GM18873 (cell line): ENCODE results near the gene CNN2.

Experiments
- ATAC-seq: cut with Tn5 transposase; IDR thresholded peaks from one replicate; pipeline ENCODE4 v1.9.1; 2021; ENCODE audit warnings: mild to moderate bottlenecking, moderate library complexity, moderate number of reproducible peaks; ENCODE audit not compliant: unreplicated experiment, low FRiP score

CNN2 gene

DNA sequence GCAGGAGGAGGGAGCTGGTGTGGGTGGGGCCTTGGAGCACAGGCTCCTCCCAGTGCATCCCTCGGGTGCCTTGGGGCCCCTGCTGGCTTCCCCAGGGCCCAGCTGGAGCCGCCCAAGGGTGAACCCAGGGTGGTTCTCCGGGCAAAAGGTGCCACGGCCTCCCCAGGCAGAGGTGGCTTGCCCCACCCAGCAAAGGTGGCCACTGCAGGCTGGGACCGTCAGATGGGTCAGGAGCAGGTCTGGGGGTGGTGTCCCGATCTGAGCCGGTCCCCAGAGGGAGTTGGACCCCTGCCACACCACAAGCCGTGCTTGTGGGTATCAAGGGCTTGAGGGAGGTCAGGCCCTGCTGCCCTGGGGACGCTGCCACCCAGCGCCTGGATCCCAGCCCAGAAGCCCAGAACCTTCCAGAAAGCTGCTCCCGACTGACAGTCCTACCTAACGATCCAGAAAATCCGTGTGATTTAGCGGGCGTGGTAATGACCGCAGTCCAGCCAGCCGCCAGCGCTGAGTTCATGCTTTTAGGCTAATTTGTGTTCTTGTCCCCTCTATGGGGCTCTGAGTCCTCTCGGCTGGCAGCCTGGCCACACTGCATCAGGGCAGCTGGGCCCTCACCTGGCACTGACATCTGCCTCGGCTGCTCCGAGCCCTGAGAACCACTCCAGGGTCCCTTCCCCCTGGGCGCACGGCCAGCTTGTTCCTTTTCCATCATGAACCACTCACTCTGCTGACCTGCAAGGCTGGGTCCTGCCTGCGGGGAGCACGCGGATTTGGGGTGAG is 31.2 kb upstream of the CNN2 start:
- ATAC-seq: no peak

DNA sequence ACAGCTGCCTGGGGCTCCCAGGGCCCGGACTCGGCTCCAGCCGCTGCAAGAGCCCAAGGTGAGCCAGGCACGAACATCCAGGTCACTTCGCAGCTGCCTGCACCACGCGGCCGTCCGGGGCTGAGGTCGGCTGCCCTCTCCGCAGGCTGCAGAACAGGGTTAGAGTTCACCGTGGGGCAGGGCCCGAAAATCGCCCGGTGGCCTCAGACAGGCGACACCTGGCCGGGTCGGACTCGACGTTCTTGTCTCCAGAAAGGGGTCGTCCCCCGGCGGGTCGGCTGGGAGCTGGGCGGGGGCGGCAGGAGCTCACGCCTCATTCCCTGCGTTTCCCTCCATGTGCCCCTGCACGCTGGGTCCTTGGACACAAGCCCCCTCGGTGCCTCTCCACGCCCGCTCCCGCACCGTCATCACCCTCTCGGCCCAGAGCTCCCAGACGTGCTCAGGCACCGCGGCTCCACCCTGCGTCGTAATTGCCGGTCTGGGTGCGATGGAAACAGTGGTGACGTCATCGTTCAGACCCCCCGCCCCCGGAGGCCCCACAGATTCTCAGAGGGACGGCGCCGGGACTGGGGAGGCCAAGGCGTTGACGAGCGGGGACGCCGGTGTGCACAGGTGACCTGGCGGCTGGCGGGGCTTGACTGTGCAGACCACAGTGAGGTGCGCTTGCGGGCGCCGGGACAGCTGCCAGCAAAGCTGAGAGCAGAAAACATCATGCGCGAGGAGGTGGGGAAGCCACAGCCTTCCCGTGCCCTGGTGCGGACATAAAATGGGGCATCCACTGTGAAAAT is 30.2 kb upstream of the CNN2 start:
- no peak for ATAC-seq

DNA sequence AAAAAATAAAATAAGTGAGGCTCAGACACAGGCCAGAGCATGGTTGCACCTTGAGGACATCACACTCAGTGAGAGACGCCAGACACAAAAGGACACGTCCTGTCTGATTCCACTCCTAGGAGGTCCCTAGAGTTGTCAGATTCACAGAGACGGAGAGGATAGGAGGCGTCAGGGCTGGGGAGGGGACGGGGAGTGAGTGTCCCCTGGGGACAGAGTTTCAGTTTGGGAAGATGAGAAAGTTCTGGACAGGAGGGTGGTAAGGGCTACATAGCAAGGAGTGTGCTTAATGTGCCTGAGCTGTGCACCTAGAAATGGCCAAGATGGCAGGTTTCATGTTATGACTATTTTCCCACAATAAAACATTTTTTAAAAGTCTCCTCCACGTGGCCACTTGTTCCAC is 28.3 kb upstream of the CNN2 start:
- no peak for ATAC-seq

GRCh38 chr19:999379-999719 is 27.1 kb upstream of the CNN2 start:
- ATAC-seq: no peak

GRCh38 chr19:1000095-1000494 is 26.3 kb upstream of the CNN2 start, which contains the start of gene GRIN3B:
GRIN3B (plus strand) TSS chr19:1000419; CDS start chr19:1000438, 19 bp downstream.
- ATAC-seq: no peak

GRCh38 chr19:1000591-1001537 is 25.5 kb upstream of the CNN2 start:
- no peak for ATAC-seq

GRCh38 chr19:1001538-1002166 is 24.8 kb upstream of the CNN2 start:
- no peak for ATAC-seq

GRCh38 chr19:1002600-1002999 is 23.8 kb upstream of the CNN2 start:
- ATAC-seq: no peak

DNA sequence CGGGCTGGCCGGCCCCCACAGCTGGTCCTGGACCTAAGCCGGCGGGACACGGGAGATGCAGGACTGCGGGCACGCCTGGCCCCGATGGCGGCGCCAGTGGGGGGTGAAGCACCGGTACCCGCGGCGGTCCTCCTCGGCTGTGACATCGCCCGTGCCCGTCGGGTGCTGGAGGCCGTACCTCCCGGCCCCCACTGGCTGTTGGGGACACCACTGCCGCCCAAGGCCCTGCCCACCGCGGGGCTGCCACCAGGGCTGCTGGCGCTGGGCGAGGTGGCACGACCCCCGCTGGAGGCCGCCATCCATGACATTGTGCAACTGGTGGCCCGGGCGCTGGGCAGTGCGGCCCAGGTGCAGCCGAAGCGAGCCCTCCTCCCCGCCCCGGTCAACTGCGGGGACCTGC is 23.1 kb upstream of the CNN2 start:
- no peak for ATAC-seq

DNA sequence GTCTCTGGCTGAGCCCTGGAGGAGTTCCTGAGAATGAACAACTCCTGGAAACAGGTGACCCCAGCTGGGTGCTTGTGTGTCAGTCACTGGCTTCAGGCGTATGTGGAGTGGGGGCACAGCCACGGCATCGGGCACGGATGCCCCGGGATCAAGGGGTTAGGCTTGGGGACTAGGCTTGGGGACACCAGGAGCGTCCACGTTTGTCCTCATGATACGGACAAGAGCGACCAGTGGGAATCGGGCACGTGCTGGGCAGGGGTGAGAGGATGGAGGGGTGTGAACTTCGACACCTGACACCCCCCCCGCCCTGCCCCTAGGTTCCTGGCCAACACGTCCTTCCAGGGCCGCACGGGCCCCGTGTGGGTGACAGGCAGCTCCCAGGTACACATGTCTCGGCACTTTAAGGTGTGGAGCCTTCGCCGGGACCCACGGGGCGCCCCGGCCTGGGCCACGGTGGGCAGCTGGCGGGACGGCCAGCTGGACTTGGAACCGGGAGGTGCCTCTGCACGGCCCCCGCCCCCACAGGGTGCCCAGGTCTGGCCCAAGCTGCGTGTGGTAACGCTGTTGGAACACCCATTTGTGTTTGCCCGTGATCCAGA is 22.1 kb upstream of the CNN2 start:
- ATAC-seq: no peak

DNA sequence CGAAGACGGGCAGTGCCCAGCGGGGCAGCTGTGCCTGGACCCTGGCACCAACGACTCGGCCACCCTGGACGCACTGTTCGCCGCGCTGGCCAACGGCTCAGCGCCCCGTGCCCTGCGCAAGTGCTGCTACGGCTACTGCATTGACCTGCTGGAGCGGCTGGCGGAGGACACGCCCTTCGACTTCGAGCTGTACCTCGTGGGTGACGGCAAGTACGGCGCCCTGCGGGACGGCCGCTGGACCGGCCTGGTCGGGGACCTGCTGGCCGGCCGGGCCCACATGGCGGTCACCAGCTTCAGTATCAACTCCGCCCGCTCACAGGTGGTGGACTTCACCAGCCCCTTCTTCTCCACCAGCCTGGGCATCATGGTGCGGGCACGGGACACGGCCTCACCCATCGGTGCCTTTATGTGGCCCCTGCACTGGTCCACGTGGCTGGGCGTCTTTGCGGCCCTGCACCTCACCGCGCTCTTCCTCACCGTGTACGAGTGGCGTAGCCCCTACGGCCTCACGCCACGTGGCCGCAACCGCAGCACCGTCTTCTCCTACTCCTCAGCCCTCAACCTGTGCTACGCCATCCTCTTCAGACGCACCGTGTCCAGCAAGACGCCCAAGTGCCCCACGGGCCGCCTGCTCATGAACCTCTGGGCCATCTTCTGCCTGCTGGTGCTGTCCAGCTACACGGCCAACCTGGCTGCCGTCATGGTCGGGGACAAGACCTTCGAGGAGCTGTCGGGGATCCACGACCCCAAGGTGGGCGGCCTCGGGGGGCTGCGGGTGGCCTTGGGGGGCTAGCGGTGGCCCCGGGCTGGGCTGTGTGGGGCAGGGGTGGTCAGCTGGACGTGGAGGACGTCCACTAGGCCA is 21.4 kb upstream of the CNN2 start:
- ATAC-seq: no peak

DNA sequence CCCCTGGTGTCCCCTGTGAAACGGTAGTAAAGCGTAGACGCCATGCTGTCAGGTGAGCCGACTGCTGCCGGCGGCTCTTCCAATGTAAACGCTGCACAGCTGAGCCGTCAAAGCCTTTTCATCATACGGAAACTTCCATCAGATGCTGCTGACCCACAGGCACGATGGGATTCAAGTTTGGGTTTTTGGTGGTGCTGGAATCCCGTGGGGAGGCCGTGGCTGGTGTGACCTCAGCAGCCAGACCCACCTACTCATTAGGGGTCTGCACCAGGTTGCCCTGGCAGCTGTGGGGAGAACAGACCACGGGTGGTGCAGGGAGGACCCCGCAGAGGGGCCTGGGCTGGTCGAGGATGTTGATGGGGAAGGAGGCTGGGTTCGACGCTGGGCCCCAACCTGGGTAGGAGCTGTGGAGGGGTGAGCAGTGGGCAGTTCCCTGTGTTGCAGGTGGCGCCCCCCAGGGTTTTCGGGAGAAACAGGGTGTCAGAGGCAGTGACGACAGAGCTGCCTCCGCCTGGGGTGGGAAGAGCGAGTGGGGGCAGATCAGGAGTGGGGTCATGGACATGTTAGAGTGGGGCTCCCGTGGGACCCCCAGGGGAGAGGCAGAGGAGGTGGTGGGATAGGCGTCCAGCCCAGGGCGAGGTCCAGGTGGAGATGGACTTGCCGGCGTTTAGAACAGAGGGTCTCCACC is 19.6 kb upstream of the CNN2 start:
- ATAC-seq: no peak

DNA sequence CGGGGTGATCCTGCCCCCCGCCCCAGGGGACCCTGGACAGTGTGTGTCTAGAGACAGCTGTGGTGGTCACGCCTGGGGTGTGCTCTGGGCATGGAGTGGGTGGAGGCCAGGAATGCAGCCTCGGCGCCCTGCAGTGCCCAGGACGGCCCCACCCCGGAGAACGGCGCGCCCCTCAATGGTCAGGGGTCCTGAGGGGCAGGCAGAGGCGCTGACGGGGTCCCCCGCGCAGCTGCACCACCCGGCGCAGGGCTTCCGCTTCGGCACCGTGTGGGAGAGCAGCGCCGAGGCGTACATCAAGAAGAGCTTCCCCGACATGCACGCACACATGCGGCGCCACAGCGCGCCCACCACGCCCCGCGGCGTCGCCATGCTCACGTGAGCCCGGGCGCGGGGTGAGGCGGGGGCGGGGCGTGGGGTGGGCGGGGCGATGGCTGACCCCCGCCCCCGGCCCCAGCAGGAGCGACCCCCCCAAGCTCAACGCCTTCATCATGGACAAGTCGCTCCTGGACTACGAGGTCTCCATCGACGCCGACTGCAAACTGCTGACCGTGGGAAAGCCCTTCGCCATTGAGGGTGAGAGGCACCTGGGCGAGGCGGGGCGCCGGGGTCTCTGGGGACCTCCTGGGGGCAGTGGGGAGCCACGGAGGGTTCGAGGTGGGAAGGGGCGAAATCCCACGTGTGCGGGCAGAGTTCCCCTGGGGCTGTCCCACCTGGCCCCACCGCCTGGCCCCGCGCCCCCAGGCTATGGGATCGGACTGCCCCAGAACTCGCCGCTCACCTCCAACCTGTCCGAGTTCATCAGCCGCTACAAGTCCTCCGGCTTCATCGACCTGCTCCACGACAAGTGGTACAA is 18.8 kb upstream of the CNN2 start:
- no peak for ATAC-seq

- ATAC-seq: no peak
Observed at GRCh38 chr19:1008268-1009040, 18.0 kb upstream of the CNN2 start.

DNA sequence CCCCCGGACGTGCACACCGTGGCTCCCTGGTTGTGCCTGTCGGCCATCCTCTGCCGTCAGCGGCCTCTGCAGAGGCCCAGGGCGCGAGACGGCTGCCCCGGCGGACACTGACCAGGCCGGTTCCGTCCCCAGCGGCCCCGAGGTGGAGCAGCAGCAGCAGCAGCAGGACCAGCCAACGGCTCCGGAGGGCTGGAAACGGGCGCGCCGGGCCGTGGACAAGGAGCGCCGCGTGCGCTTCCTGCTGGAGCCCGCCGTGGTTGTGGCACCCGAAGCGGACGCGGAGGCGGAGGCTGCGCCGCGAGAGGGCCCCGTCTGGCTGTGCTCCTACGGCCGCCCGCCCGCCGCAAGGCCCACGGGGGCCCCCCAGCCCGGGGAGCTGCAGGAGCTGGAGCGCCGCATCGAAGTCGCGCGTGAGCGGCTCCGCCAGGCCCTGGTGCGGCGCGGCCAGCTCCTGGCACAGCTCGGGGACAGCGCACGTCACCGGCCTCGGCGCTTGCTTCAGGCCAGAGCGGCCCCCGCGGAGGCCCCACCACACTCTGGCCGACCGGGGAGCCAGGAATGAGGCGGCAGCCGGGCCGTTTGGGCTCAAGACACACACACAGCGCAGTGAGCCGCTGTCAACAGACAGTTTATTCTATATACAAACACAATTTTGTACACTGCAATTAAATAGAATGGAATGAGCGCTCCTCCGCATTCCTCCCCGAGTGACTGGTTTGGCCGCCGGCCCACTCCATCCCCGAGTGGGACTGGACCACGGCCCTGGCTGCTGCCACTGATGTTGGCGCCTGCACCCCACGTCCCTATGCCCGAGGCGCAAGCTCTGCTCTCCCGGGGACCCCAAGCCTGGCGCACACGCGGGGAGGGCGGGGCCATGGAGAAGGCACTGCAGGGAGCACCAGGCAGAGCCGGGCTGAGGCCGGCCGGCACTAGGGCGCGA is 17.1 kb upstream of the CNN2 start:
- no peak for ATAC-seq
